Measurements from ENCODE around the gene OGDH.
"Not testable (repeated sequence)": the region's sequence is repeated elsewhere in the genome, so short reads cannot be mapped to it uniquely, and the experiment has no call there.

The OGDH gene

DNA sequence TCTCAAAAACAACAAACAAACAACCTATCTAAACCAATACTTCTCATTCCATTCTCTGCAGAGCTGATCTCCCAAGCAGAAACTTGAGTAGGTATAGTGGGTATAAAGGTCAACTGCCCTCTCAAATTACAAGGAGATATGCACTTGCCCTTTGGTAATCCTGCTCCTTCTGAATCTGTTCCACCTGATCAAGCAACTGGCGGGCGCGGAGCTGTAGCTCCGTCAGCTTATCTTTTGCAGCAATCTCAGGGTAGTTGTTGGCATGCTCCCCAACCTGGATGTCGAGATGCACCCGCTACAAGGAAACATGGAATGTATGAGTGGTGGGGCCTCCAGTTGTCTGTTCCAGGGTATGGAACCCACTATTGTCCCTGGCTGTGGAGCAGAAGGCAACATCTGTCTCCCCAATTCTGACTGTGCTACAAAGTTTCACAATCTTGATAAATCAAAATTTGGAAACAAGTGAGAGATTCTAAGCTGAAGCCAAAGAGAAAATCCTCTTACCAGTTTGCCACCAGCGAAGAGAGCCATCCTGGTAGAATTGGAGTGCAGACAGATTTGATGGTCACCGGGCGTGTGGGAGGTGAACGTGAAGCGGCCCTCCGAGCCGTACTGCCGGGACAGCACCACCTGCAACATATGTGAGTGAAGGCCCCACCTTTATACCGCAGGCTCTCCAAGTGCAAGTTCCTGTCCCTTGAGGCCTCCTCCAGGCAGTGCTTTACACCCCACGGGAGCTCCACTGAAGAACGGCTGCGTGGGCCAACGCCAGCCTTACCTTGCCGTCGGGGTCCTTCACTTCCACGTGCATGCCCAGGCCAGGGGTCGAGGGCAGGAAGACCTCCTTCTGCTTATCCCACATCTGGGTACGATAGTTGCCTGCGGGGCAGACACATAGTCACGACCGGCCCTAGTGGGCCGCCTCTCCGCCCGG lies 25.2 kb upstream of the OGDH start:
- peak; percentile 19 for DNase-seq

DNA sequence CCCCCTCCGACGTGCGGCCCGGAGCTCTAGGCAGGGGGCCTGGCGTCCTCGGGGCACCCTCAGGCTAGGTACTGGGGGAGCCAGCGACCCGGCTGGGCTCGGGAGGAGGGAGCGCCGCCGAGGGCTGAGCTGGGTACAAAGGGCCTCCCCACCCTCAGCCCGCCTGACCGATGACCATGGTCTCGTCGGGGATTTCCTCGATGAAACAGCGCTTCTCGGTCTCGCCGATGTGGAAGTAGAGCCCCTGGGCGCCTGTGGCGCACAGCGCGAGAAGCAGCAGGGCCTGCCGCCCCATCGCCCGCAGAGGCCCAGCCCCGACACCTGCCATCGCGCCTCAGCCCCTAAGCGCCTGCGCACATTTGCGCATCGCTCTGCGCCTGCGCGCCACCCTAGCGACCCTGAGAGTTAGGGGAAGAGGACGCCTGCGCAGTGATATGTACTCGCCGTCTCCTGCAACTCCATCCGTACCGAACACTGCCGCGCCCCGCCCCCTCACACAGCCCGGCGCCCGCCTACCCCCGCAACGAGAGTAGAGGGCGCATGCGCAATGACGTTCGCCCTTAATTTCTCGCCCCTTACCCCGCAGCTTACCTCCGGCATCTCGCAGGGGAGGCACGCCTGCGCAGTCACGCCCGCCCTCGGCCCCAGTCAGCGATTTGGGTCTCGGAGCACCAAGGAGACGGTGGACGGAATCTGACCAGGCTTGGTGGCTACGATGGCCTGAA lies 24.4 kb upstream of the OGDH start, which contains the start of gene TMED4:
TSS of gene TMED4 (minus strand) at position 353 of the 725 bp plus-strand sequence. CDS start at position 328, 25 bp downstream.
- DNase-seq: peak; percentile 100

DNA sequence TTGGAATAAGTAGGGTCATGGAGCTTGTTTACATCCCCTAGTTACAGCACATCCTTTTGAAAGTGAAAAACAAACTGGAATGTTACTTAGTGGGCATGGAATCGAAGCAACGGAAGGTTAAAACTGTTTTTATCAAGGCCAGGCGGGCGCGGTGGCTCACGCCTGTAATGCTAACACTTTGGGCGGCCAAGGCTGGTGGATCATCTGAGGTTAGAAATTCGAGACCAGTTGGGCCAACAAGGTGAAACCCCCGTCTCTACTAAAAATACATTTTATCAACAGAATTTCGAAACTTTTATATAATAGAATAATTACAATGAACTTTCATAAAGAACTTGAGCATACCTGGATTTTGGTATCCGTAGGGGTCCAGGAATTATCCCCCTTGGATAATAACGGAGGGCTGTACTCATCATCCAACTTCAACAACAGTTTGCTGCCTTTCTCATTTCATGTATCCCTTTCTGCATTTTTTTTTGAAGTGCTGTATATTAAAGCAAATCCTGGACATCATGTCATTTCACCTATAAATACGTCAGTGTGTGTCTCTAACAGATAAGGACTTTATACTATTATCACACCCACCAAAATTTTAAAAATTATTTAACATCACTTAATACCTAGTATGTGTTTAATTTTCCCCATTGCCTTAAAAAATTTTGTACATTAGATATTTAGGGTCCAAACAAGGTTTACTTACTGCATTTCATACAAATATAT lies 23.1 kb upstream of the OGDH start:
- DNase-seq: no peak

DNA sequence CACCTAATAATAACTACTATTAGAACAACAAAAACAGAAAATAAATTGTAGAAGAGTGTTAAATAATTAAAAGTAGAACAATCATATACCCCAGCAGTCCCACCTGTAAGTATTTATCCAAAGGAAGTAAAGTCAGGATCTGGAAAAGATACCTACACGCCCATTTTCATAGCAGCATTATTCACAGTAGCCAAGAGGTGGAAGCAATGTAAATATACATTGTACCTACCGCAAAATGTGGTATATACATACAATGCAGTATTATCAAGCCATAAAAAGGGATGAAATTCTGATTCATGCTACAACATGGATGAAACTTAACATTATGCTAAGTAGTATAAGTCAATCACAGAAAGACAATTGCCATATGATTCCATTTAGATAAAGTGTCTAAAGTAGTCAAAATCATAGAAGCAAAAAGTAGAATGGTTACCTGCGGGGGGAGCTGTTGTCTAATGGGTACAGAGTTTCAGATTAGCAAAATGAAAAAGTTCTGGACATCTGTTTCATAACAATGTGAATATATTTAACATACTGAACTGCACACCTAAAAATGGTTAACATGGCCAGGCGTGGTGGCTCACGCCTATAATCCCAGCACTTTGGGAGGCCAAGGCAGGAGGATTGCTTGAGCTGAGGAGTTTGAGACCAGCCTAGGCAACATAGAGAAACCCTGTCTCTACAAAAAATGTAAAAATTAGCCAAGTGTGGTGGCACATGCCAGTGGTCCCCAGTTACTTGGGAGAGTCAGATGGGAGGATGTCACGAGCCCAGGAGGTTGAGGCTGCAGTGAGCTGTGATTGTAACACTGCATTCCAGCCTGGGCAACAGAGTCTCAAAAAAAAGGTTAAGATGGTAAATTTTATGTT lies 18.4 kb upstream of the OGDH start:
- peak; percentile 48 for DNase-seq

DNA sequence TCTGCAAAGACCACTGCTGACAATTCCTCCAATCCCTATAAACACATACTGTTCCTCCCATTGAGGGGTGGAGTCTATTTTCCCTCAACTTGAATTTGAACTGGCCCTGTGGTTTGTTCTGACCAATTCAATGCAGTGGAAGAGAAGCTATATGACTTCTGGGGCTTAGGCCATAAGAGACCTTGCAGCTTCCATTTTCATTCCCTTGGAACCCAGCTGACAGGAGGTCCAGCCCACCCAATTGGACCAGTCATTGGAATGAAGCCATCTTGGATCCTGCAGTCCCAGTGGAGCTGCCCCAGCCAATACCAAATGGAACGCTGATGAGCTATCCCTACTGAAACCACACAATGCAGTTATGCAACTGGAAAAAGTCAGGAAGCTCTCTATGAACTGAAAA lies 15.5 kb upstream of the OGDH start:
- DNase-seq: no peak

DNA sequence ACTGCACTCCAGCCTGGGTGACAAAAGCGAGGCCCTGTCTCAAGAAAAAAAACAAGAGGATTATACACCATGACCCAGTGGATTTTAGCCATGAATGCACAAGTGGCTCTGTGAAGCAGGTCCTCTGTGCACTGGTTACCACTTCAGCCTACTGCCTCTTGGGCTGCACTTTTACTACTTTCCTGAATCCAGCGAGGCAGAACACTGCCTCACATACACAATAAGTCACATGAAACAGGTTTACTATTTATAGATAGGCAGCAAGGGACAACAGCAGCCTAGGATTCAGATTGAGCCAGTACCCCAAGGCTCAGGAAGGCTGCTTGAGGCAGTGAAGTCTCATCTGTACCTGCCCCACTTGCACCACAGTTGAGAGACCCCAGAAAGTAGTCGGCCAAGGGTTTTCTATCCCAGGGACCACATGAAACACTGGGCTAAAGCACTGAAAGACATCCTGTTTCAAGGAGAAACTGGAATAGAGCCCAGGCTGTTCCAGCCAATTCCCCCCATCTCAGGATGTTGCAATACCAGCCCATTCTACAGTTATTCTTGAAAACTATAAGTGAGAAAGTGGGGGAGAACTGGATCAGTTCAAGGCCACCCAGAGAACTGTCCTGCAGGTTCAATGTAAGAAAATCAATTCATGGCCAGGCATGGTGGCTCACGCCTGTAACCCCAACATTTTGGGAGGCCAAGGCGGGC lies 10.3 kb upstream of the OGDH start:
- DNase-seq: no peak

DNA sequence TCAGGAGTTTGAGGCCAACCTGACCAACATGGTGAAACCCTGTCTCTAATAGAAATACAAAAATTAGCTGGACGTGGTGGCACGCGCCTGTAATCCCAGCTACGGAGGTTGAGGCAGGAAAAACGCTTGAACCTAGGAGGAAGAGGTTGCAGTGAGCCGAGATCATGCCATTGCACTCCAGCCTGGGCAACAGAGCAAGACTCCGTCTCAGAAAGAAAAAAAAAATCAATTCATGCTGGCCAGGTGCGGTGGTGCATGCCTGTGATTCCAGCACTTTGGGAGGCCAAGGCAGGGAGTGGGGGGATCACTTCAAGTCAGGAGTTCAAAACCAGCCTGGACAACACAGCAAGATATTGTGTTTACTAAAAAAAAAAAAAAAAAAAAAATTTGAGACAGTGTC lies 9.2 kb upstream of the OGDH start:
- DNase-seq: not testable (repeated sequence)

DNA sequence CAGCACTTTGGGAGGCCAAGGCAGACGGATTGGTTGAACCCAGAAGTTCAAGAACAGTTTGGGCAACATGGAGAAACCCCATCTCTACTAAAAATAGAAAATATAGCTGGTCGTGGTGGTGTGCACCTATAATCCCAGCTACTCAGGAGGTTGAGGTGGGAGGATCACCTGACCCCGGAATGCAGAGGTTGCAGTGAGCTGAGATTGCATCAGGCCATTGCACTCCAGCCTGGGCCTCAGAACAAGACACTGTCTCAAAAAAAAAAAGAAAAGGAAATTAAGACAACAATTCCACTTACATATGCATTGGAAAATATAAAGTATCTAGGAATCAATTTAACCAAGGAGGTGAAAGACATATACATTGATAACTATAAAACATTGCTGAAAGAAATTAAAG lies 7.2 kb upstream of the OGDH start:
- no peak for DNase-seq

DNA sequence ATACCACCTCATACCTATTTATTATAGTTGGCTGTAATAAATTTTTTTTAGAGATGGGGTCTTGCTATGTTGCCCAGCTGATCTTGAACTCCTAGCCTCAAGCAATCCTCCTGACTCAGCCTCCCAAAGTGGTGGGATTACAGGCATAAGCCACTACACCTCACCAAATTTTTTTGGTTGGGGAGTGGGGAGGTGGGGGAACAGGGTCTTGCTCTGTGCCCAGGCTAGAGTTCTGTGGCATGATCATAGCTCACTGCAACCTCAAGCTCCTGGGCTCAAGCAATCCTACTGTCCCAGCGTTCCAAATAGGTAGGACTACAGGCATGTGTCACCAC lies 3.9 kb upstream of the OGDH start:
- DNase-seq: no peak

DNA sequence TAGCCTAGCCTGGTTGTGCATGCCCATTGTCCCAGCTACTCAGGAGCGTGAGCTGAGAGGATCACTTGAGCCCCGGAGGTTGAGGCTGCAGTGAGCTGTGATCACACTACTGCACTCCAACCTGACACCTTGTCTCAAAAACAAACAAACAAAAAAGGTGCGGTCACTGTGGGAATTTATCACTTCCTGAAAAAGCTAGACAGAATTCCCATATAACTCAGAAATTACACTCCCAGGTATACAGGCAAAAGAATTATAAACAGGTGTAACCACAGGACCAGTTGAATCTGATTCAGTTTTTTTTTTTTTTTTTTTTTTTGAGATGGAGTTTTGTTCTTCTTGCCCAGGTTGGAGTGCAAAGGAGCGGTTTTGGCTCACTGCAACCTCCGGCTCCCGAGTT lies 3.2 kb upstream of the OGDH start:
- no peak for DNase-seq

DNA sequence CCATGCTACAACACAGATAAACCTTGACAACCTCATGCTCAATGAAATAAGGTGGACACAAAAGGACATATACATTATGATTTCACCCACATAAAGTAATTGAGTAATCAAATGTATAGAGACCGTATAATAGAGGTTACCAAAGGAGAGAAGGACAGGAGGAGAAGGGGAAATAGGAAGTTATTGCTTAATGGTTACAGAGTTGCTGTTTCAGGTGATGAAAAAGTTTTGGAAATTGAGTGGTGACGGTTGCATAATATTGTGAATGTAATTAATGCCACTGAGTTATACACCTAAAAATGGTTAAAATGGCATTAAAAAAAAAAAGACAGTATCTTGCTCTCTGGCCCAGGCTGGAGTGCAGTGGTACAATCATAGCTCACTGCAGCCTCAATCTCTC lies 1.5 kb upstream of the OGDH start:
- no peak for DNase-seq

DNA sequence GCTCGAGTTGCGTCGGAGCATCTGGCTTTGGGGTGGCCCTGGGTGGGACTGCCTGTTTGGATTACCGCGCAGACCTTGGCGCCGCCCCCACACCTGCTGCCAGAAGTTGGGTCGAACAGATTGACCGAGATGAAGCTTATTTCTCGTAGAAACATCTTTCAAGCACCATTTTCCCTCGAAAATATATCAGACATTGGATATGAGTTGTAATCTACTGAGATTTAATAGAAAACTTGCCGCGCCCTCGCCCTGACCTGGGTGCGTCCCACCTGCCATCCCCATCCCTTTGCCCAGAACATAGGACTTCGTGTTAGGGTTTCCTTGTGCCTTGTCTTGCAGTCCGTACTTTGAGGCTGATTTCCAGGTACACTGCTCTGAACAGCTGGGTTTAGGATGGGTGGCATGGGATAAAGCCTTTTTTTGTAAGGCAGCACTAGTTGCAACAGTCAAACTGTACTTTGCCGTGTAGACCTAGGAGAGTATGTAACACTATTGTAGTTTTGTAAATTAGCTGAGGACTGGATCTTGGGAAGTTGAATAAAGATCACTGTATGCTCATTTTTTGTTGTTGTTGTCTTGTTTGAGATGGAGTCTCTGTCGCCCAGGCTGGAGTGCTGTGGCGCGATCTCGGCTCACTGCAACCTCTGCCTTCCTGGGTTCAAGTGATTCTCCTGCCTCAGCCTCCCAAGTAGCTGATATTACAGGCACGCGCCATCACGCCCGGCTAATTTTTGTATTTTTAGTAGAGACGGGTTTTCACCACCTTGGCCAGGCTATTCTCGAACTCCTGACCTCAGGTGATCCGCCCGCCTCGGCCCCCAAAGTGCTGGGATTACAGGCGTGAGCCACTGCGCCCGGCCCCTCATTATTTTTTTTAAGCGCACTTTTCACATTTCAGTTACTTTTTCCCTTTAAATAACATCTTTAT lies 978 bp downstream of the OGDH start:
- DNase-seq: no peak

DNA sequence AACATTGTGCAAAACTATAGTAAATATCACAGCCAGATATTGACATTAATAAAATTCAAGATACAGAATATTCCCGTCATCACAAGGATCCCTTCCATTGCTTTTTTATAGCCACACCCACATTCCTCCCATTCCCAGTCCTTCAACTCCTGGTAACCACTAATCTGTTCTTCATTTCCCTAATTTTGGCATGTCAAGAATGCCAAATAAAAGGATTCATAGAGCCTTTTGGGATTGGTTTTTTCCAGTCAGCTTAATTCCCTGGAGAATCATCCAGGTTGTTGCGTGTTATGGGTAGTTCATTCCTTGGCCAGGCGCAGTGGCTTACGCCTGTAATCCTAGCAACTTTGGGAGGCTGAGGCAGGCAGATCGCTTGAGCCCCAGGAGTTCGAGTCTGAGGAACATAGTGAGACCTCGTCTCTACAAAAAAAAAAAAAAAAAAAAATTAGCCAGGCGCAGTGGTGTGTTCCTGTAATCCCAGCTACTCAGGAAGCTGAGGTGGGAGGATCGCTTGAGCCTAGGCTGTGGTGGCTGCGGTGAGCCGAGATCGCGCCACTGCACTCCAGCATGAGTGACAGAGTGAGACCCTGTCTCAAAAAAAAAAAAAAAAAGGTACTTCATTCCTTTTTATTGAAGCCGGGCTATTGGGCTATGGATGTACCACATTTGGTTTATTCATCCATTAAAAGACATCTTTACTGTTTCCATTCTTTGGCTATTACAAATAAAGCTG lies 2.7 kb downstream of the OGDH start:
- no peak for DNase-seq

DNA sequence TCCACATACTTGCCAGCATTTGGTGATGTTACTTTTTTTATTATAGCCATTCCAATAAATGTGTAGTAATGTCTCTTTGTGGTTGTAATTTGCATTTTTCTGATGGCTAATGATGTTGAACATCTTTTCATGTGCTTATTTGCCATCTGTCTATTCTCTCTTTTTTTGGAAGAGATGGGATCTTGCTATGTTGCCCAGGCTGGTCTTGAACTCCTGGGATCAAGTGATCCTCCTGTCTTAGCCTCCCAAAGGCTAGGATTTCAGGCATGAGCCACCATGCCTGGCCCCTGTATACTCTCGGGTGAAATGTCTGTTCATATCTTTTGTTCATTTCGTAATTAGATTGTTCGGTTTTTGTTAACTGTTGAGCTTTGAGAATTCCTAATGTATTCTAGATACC lies 3.4 kb downstream of the OGDH start:
- DNase-seq: no peak

DNA sequence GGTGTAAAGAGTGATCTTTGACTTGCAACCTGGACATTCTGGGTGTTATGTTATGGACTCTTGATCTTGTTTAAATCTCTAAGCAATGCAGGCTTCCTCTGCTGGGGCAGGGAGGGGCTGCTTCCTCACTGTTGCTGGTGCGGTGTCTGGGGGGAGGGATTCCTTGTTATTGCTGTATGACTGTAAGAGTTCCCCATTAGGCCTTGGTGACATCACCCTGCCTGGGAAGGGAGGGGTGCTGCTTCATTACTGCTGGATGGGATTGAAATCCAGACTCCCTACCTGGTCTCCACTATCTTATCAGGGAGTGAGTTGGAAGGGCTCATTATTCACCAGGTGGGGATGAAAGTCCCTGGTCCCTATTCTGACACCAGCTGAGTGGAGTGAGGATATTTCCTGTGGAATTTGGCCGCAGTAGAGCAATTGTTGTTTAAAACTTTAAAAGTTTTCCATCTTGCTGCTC lies 8.8 kb downstream of the OGDH start:
- peak; percentile 28 for DNase-seq

DNA sequence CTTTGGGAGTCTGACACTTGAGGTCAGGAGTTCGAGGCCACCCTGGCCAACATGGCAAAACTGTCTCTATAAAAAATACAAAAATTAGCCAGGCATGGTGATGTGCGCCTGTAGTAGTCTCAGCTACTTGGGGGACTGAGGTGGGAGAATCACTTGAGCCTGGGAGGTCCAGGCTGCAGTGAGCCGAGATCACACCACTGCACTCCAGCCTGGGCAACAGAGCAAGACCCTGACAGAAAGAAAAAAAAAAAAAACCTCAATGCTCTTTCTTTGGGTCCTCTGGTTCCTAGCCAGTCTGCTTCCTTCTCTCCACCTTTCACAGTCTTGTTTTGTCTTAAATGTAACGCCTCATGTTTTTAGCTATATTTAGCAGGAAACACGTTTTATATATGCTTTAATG lies 9.4 kb downstream of the OGDH start:
- DNase-seq: no peak

DNA sequence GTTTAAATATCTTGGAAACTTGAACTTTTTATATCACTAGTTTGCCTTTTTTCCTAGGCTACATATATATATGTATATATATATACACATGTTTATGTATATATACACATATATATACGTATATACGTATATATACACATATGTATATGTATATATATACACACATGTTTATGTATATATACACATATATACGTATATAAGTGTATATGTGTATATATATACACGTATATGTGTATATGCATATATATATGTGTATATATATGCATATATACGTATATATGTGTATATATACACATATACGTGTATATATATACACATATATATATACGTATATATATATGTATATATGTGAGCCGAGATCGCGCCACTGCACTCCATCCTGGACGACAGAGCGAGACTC lies 10.1 kb downstream of the OGDH start:
- no peak for DNase-seq

DNA sequence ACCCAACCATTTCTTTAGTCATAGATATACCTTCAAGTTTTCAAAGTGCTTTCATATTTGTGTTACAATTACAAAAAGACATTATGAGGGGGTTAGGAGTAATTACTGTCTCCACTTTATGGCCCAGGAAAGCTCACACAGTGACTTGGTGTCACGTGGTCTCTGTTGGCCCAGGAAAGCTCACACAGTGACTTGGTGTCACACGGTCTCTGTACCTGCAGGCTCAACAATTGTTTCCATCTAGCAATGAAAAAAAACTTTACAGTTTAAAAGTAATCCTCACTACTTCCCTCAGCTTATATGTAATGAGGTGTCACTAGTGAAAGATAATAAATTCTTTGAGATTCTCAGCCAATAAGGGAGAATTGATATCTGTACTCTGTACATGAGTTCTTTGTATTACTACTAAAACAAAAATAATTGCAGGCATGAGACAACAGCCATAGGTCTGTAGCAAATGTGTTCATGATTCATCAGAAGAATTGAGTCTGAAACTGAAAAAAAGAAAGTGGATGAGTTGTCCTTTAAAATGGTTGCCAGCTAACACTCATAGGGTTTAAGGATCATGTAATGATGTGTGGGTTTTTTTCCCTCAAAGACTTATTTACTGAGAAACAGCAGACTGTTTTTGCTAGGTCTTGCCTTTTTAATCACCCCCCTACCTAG lies 10.9 kb downstream of the OGDH start:
- no peak for DNase-seq

DNA sequence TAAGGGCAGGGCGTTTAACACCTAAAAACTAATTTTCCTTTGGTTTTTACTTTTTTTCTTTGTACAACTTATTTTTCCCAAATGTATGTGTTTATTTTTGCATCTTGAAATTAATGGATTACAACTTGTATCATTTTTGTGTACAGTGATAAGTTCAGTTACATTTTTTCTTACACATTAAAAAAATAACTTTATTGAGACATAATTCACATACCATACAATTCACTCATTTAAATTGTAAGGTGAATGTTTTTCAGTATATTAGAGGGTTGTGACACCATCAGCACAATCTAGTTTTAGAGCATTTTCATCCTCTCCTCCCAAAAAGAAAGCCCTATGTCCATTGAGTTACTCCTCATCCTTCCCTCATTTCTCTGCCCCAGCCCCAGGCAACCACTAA lies 11.6 kb downstream of the OGDH start:
- no peak for DNase-seq
